ENCODE data around the gene ATP8A2. TPM values are rescaled to one million over a fixed set of nuclear protein-coding genes. Genes with fewer than 3 reads are reported as not detected.
"Not testable (repeated sequence)": the region's sequence is repeated elsewhere in the genome, so short reads cannot be mapped to it uniquely, and the experiment has no call there.

The ATP8A2 gene
- total RNA-seq, 6 experiments from 2014 or later: not detected

DNA sequence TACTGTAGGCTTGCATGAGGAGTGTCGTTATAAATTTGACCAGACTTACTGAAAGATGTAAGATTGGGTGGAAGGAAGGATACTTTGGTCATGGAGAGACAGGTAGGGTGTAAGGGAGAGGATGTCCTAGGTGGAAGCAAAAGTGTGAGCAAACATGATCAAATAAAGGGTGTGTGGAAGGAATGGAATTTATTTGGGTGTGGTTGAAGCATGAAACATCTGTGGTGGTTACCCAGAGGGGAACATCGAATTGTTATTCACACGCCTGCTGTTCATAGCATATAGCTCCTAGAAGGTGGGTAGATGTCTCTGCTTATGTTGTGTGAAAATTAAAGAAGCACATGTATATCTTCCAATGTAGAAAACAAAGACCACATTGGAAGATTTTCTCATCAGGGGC, 157.7 kb downstream of the ATP8A2 start:
- intact Hi-C loops (cut with DNase I): no loop called here
- no peaks in the 10 kb centered on the region for H3K36me3 ChIP-seq
- H3K9me3 ChIP-seq: peaks cover 0 to 2% (median 0%) of the 10 kb centered on the region in 4 donors
- WGBS (ENCODE audit: insufficient coverage, low coverage, low lambda C conversion rate, missing lambda C conversion rate): 76% methylated on average over 3 of the region's 3 CpGs
- ATAC-seq: no peak
- no peak for DNase-seq
- TF ChIP-seq POLR2A (IDR thresholded peaks at IDR 0.05): no peak
- TF ChIP-seq, protein P1, sequence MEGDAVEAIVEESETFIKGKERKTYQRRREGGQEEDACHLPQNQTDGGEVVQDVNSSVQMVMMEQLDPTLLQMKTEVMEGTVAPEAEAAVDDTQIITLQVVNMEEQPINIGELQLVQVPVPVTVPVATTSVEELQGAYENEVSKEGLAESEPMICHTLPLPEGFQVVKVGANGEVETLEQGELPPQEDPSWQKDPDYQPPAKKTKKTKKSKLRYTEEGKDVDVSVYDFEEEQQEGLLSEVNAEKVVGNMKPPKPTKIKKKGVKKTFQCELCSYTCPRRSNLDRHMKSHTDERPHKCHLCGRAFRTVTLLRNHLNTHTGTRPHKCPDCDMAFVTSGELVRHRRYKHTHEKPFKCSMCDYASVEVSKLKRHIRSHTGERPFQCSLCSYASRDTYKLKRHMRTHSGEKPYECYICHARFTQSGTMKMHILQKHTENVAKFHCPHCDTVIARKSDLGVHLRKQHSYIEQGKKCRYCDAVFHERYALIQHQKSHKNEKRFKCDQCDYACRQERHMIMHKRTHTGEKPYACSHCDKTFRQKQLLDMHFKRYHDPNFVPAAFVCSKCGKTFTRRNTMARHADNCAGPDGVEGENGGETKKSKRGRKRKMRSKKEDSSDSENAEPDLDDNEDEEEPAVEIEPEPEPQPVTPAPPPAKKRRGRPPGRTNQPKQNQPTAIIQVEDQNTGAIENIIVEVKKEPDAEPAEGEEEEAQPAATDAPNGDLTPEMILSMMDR (IDR thresholded peaks at IDR 0.05): no peak
- no peak overlapping the region for H3K4me3 ChIP-seq
- no peak overlapping the region for H3K27ac ChIP-seq
- H3K27me3 ChIP-seq: no peaks in the 10 kb centered on the region
- no peaks in the 10 kb centered on the region for H3K4me1 ChIP-seq

DNA sequence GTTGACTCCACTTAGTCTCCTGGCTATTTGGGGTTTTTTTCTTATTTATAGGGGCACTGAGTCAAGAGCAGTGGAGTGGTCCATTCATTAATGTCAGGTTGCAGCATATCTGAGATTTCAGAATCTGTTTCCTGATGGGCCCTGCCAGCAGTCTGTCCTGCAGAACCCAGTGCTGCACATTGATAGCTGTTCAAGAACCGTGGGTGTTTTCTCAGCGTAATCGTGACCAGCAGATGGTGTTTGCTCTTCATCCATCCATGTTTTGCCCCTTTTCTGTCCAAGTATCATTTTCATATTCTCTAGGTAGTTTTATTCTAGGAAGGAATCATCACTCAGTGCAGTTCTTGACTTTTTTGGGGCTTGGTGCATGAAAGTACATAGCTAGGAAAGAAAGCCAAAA, 166.5 kb downstream of the ATP8A2 start:
- no peak for DNase-seq
- Histone ChIP-seq H3K27me3 (no peaks in the 10 kb centered on the region), H3K36me3 (no peaks in the 10 kb centered on the region), H3K4me3 (no peak overlapping the region), H3K27ac (no peak overlapping the region), H3K4me1 (no peaks in the 10 kb centered on the region), H3K9me3 (no peaks in the 10 kb centered on the region)
- WGBS (ENCODE audit: insufficient coverage, low coverage, low lambda C conversion rate, missing lambda C conversion rate): 41% methylated on average over 3 of the region's 3 CpGs
- TF ChIP-seq POLR2A (IDR thresholded peaks at IDR 0.05): no peak
- TF ChIP-seq, protein P1 (IDR thresholded peaks at IDR 0.05): no peak
- no peak for ATAC-seq
- intact Hi-C loops (cut with DNase I): no loop called here

DNA sequence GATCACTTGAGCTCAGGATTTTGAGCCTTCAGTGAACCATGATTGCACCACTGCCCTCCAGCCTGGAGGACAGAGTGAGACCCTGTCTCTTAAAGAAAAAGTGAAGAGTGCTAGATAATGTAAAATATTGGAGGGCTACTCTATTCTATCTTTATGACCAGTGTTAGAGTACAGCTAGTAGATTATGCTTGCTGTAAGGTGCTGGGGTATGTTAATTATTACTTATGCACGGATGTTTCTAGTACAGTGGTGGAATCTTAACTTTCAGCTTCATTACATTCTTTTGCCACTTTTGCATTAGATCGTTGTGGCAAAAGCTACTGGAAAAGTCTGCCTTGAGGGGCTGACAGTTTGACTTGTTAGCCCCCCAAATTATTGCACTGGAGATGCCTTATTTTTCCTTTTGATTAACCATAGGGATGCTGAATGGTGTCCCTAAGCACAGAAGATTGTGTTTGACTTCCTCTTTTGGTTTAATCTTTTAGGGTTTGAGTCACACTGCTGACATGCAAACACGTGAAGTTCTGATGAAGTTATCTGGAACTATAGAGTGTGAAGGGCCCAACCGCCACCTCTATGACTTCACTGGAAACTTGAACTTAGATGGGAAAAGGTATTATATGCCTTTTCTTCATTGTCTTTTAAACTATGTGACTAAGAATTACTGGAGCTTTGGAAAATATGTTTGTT, 169.8 kb downstream of the ATP8A2 start:
- DNase-seq: no peak
- no peak for ATAC-seq
- H3K4me1 ChIP-seq: no peaks in the 10 kb centered on the region
- H3K27me3 ChIP-seq: no peaks in the 10 kb centered on the region
- WGBS (ENCODE audit: insufficient coverage, low coverage, low lambda C conversion rate, missing lambda C conversion rate): 50% methylated on average over 4 of the region's 4 CpGs
- no peak overlapping the region for H3K4me3 ChIP-seq
- intact Hi-C loops (cut with DNase I): no loop called here
- no peaks in the 10 kb centered on the region for H3K9me3 ChIP-seq
- no peak for TF ChIP-seq POLR2A (IDR thresholded peaks at IDR 0.05)
- TF ChIP-seq, protein P1 (IDR thresholded peaks at IDR 0.05): no peak
- no peaks in the 10 kb centered on the region for H3K36me3 ChIP-seq
- no peak overlapping the region for H3K27ac ChIP-seq

DNA sequence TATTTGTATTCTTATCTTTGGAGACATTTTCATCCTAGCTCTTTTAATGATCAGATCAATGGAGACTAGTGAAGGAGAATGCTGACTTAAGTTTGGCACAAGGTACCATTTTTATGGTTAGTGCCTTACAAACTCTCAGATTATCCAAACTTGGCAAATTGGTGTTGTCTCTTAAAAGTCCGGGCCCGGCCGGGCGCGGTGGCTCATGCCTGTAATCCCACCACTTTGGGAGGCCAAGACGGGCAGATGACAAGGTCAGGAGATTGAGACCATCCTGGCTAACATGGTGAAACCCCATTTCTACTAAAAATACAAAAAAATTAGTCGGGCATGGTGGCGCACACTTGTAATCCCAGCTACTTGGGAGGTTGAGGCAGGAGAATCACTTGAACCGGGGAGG, 177.2 kb downstream of the ATP8A2 start:
- H3K27ac ChIP-seq; intact Hi-C loops (cut with DNase I); DNase-seq; ATAC-seq; H3K9me3 ChIP-seq; H3K4me1 ChIP-seq; H3K4me3 ChIP-seq; H3K27me3 ChIP-seq; H3K36me3 ChIP-seq: not testable (repeated sequence)
- WGBS (ENCODE audit: insufficient coverage, low coverage, low lambda C conversion rate, missing lambda C conversion rate): 33% methylated on average over 2 of the region's 9 CpGs

DNA sequence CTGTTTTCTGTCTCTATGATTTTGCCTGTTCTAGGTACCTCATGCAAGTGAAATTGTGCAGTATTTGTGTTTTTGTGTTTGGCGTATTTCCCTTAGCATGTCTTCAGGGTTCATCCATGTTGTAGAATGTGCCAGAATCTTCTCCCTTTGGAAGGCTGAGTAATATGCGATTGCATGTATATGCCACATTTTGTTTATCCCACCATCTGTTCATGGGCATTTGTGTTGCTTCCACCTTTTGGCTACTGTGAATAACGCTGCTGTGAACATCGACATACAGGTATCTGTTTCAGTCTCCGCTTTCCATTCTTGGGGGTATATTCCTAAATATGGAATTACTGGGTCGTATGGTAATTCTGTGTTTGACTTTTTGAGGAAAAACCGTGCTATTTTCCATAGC, 190.0 kb downstream of the ATP8A2 start:
- intact Hi-C loops (cut with DNase I): no loop called here

More for the DNA sequence above, 190.0 kb downstream of the ATP8A2 start:
- Histone ChIP-seq H3K27me3 (no peaks in the 10 kb centered on the region), H3K9me3 (no peaks in the 10 kb centered on the region), H3K36me3 (no peaks in the 10 kb centered on the region), H3K4me3 (no peak overlapping the region), H3K4me1 (no peaks in the 10 kb centered on the region), H3K27ac (no peak overlapping the region)
- DNase-seq: no peak
- 58% methylated on average over 7 of the region's 7 CpGs for WGBS (ENCODE audit: insufficient coverage, low coverage, low lambda C conversion rate, missing lambda C conversion rate)
- ATAC-seq: no peak
- no peak for TF ChIP-seq POLR2A (IDR thresholded peaks at IDR 0.05)
- TF ChIP-seq, protein P1 (IDR thresholded peaks at IDR 0.05): no peak

Data from right lobe of liver (tissue), 6 donors.